Measurements from ENCODE around the gene CCDC33. TPM values are rescaled to one million over a fixed set of nuclear protein-coding genes. Genes with fewer than 3 reads are reported as not detected.

CCDC33 gene
- total RNA-seq (ENCODE audit: low replicate concordance) = 0.09 TPM in 1 of 2 replicates, not detected in the other

- no peak for TF ChIP-seq CTCF (IDR thresholded peaks at IDR 0.05; ENCODE audit: insufficient read depth, low read length)
- no peak within 1 kb of the TSS for H3K4me3 ChIP-seq (ENCODE audit: low read depth, low read length)
Observed at GRCh38 chr15:74235962-74236361, at the start of gene CCDC33. TSS of gene CCDC33 (plus strand) at chr15:74236326. CDS start at chr15:74236720, 394 bp downstream.

GRCh38 chr15:74188216-74188615, 47.9 kb upstream of the CCDC33 start:
- H3K4me3 ChIP-seq (ENCODE audit: low read depth, low read length) = no peak overlapping the region
- DNase-seq (ENCODE audit: low read depth) = no peak
- TF ChIP-seq CTCF (IDR thresholded peaks at IDR 0.05; ENCODE audit: insufficient read depth, low read length) = no peak

More at GRCh38 chr15:74235962-74236361, at the start of gene CCDC33:
- DNase-seq (ENCODE audit: low read depth) = no peak

- DNase-seq (ENCODE audit: low read depth) = no peak
- H3K4me3 ChIP-seq (ENCODE audit: low read depth, low read length) = no peak overlapping the region
- no peak for TF ChIP-seq CTCF (IDR thresholded peaks at IDR 0.05; ENCODE audit: insufficient read depth, low read length)
Observed at GRCh38 chr15:74191798-74192197, 44.3 kb upstream of the CCDC33 start.

GRCh38 chr15:74192751-74193150, 43.4 kb upstream of the CCDC33 start:
- H3K4me3 ChIP-seq (ENCODE audit: low read depth, low read length) = no peak overlapping the region
- DNase-seq (ENCODE audit: low read depth) = no peak
- no peak for TF ChIP-seq CTCF (IDR thresholded peaks at IDR 0.05; ENCODE audit: insufficient read depth, low read length)

- no peak for TF ChIP-seq CTCF (IDR thresholded peaks at IDR 0.05; ENCODE audit: insufficient read depth, low read length)
- H3K4me3 ChIP-seq (ENCODE audit: low read depth, low read length) = no peak overlapping the region
- DNase-seq (ENCODE audit: low read depth) = peak; percentile 93
Observed at GRCh38 chr15:74193299-74193718, 42.8 kb upstream of the CCDC33 start.

GRCh38 chr15:74193905-74194304, 42.2 kb upstream of the CCDC33 start:
- no peak for DNase-seq (ENCODE audit: low read depth)
- TF ChIP-seq CTCF (IDR thresholded peaks at IDR 0.05; ENCODE audit: insufficient read depth, low read length) = no peak
- H3K4me3 ChIP-seq (ENCODE audit: low read depth, low read length) = no peak overlapping the region
